ENCODE results near the gene NUP133. TPM values are rescaled to one million over a fixed set of nuclear protein-coding genes. Genes with fewer than 3 reads are reported as not detected.

The NUP133 gene
- total and polyA plus RNA-seq, 4 donors: 5.7 to 22.7 (median 10.4) TPM

- no peak for DNase-seq (ENCODE audit: low spot score)
- Histone ChIP-seq H3K4me1 (ENCODE audit: control insufficient read depth in 4 of 4, insufficient read depth in 4 of 4, low read length in 3 of 4) (peaks cover 2 to 8% (median 2%) of the 10 kb centered on the region in 4 donors), H3K9me3 (ENCODE audit: control insufficient read depth in 4 of 4, low read length in 3 of 4) (no peaks in the 10 kb centered on the region), H3K27me3 (ENCODE audit: control insufficient read depth in 4 of 4, insufficient read depth in 4 of 4, low read length in 3 of 4) (peaks cover 1 to 11% (median 5%) of the 10 kb centered on the region in 4 donors), H3K9ac (ENCODE audit: low read depth in 1 of 2, low read length in 2 of 2) (no peak overlapping the region), H3K4me3 (ENCODE audit: low read depth in 1 of 3, low read length in 3 of 3) (no peak overlapping the region), H3K27ac (ENCODE audit: low read depth in 1 of 2, low read length in 2 of 2) (no peak overlapping the region), H3K36me3 (ENCODE audit: control insufficient read depth in 4 of 4, insufficient read depth in 3 of 4, low read depth in 1 of 4, low read length in 3 of 4) (peaks cover 6 to 15% (median 11%) of the 10 kb centered on the region in 4 donors)
- WGBS: 98% methylated on average over 3 of the region's 3 CpGs
- no peak for TF ChIP-seq NR2F2 (IDR thresholded peaks at IDR 0.05)
- no peak for TF ChIP-seq FOXA1 (IDR thresholded peaks at IDR 0.05)
- no peak for TF ChIP-seq YY1 (IDR thresholded peaks at IDR 0.05)
- no peak for TF ChIP-seq GABPA (IDR thresholded peaks at IDR 0.05 in 1 of 2, conservative IDR thresholded peaks at IDR 0.05 in 1 of 2)
- no peak for TF ChIP-seq SP1 (IDR thresholded peaks at IDR 0.05)
- TF ChIP-seq FOXA2 (IDR thresholded peaks at IDR 0.05): no peak
- no peak for TF ChIP-seq HNF4A (conservative IDR thresholded peaks at IDR 0.05)
- TF ChIP-seq RAD21 (IDR thresholded peaks at IDR 0.05): no peak
- TF ChIP-seq, protein P1, sequence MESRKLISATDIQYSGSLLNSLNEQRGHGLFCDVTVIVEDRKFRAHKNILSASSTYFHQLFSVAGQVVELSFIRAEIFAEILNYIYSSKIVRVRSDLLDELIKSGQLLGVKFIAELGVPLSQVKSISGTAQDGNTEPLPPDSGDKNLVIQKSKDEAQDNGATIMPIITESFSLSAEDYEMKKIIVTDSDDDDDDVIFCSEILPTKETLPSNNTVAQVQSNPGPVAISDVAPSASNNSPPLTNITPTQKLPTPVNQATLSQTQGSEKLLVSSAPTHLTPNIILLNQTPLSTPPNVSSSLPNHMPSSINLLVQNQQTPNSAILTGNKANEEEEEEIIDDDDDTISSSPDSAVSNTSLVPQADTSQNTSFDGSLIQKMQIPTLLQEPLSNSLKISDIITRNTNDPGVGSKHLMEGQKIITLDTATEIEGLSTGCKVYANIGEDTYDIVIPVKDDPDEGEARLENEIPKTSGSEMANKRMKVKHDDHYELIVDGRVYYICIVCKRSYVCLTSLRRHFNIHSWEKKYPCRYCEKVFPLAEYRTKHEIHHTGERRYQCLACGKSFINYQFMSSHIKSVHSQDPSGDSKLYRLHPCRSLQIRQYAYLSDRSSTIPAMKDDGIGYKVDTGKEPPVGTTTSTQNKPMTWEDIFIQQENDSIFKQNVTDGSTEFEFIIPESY (IDR thresholded peaks at IDR 0.05): no peak
- TF ChIP-seq HNF4G (IDR thresholded peaks at IDR 0.05): no peak
- TF ChIP-seq, protein P2, sequence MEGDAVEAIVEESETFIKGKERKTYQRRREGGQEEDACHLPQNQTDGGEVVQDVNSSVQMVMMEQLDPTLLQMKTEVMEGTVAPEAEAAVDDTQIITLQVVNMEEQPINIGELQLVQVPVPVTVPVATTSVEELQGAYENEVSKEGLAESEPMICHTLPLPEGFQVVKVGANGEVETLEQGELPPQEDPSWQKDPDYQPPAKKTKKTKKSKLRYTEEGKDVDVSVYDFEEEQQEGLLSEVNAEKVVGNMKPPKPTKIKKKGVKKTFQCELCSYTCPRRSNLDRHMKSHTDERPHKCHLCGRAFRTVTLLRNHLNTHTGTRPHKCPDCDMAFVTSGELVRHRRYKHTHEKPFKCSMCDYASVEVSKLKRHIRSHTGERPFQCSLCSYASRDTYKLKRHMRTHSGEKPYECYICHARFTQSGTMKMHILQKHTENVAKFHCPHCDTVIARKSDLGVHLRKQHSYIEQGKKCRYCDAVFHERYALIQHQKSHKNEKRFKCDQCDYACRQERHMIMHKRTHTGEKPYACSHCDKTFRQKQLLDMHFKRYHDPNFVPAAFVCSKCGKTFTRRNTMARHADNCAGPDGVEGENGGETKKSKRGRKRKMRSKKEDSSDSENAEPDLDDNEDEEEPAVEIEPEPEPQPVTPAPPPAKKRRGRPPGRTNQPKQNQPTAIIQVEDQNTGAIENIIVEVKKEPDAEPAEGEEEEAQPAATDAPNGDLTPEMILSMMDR (IDR thresholded peaks at IDR 0.05; ENCODE audit: low read depth, low read length, missing input control): no peak
- no peak for TF ChIP-seq JUND (IDR thresholded peaks at IDR 0.05)
Measured at GRCh38 chr1:229438021-229438420, 70.1 kb downstream of the NUP133 start.

DNA sequence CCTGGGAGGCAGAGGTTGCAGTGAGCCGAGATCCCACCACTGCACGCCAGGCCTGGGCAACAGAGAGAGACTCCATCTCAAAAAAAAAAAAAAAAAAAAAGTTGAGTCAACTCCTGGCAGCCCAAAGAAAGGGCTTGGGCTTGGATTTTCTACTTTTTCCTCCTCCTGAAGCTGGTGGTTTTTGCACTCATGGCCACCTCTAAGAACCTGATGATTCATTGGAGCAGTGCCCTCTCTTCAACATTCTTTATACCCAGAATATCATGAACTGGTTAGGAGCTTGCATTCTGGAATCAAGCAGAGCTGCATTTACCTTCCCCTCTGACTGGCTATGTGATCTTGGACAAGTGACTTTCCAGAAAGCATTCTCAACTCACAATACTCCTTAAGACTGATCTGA, 70.7 kb downstream of the NUP133 start:
- H3K27me3 ChIP-seq (ENCODE audit: control insufficient read depth in 4 of 4, insufficient read depth in 4 of 4, low read length in 3 of 4): peaks cover 3 to 11% (median 8%) of the 10 kb centered on the region in 4 donors
- DNase-seq (ENCODE audit: low spot score): no peak
- H3K9ac ChIP-seq (ENCODE audit: low read depth in 1 of 2, low read length in 2 of 2): no peak overlapping the region
- peaks cover 6 to 15% (median 11%) of the 10 kb centered on the region in 4 donors for H3K36me3 ChIP-seq (ENCODE audit: control insufficient read depth in 4 of 4, insufficient read depth in 3 of 4, low read depth in 1 of 4, low read length in 3 of 4)
- TF ChIP-seq NR2F2 (IDR thresholded peaks at IDR 0.05) (no peak), HNF4G (IDR thresholded peaks at IDR 0.05) (no peak), SP1 (IDR thresholded peaks at IDR 0.05) (no peak), ATF3 (IDR thresholded peaks at IDR 0.05) (no peak), RAD21 (IDR thresholded peaks at IDR 0.05) (no peak), TAF1 (conservative IDR thresholded peaks at IDR 0.05) (no peak), FOXA2 (IDR thresholded peaks at IDR 0.05) (no peak), MAX (IDR thresholded peaks at IDR 0.05) (no peak), JUND (IDR thresholded peaks at IDR 0.05) (no peak), EGR1 (IDR thresholded peaks at IDR 0.05; ENCODE audit: low read depth in 2 of 2) (no peak), FOXA1 (IDR thresholded peaks at IDR 0.05) (no peak), RXRA (IDR thresholded peaks at IDR 0.05) (no peak), GABPA (IDR thresholded peaks at IDR 0.05 in 1 of 2, conservative IDR thresholded peaks at IDR 0.05 in 1 of 2) (no peak), HNF4A (conservative IDR thresholded peaks at IDR 0.05) (no peak), YY1 (IDR thresholded peaks at IDR 0.05) (no peak)
- TF ChIP-seq, protein P2 (IDR thresholded peaks at IDR 0.05; ENCODE audit: low read depth, low read length, missing input control): no peak
- TF ChIP-seq, protein P3, sequence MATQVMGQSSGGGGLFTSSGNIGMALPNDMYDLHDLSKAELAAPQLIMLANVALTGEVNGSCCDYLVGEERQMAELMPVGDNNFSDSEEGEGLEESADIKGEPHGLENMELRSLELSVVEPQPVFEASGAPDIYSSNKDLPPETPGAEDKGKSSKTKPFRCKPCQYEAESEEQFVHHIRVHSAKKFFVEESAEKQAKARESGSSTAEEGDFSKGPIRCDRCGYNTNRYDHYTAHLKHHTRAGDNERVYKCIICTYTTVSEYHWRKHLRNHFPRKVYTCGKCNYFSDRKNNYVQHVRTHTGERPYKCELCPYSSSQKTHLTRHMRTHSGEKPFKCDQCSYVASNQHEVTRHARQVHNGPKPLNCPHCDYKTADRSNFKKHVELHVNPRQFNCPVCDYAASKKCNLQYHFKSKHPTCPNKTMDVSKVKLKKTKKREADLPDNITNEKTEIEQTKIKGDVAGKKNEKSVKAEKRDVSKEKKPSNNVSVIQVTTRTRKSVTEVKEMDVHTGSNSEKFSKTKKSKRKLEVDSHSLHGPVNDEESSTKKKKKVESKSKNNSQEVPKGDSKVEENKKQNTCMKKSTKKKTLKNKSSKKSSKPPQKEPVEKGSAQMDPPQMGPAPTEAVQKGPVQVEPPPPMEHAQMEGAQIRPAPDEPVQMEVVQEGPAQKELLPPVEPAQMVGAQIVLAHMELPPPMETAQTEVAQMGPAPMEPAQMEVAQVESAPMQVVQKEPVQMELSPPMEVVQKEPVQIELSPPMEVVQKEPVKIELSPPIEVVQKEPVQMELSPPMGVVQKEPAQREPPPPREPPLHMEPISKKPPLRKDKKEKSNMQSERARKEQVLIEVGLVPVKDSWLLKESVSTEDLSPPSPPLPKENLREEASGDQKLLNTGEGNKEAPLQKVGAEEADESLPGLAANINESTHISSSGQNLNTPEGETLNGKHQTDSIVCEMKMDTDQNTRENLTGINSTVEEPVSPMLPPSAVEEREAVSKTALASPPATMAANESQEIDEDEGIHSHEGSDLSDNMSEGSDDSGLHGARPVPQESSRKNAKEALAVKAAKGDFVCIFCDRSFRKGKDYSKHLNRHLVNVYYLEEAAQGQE (IDR thresholded peaks at IDR 0.05): no peak
- TF ChIP-seq, protein P1 (IDR thresholded peaks at IDR 0.05): no peak
- H3K9me3 ChIP-seq (ENCODE audit: control insufficient read depth in 4 of 4, low read length in 3 of 4): no peaks in the 10 kb centered on the region
- no peak overlapping the region for H3K4me3 ChIP-seq (ENCODE audit: low read depth in 1 of 3, low read length in 3 of 3)
- no peak overlapping the region for H3K27ac ChIP-seq (ENCODE audit: low read depth in 1 of 2, low read length in 2 of 2)
- 98% methylated on average over 2 of the region's 2 CpGs for WGBS
- peaks cover 2 to 8% (median 2%) of the 10 kb centered on the region in 4 donors for H3K4me1 ChIP-seq (ENCODE audit: control insufficient read depth in 4 of 4, insufficient read depth in 4 of 4, low read length in 3 of 4)

All from liver (tissue), 9 donors.